ENCODE results near the gene MAFG. TPM values are rescaled to one million over a fixed set of nuclear protein-coding genes. Genes with fewer than 3 reads are reported as not detected.

The MAFG gene
- polyA plus RNA-seq, 1 of the 3 experiments (the other 2 are of a cell fraction), result 38.7 TPM

DNA sequence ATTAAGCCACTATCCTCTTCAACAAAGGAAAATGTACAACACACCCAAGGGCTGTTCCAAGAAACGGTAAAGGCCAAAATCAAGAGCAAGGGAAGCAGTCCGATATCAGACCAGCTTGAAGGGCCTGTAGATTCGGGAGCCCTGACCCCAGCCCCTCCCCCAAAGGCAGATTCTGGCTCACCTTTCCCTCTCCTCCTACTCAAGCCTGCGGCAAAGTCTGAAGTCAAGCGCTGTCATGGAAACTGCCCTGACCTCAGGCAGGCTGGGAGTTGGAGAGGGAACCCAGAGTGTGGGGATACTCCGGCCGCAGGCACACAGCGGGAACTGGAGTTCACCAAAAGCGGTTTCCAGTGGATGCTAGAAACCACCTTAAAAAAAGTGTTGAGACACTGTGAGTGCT is 37.9 kb downstream of the MAFG start (continued):
- TF ChIP-seq, protein P1, sequence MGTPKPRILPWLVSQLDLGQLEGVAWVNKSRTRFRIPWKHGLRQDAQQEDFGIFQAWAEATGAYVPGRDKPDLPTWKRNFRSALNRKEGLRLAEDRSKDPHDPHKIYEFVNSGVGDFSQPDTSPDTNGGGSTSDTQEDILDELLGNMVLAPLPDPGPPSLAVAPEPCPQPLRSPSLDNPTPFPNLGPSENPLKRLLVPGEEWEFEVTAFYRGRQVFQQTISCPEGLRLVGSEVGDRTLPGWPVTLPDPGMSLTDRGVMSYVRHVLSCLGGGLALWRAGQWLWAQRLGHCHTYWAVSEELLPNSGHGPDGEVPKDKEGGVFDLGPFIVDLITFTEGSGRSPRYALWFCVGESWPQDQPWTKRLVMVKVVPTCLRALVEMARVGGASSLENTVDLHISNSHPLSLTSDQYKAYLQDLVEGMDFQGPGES (IDR thresholded peaks at IDR 0.05; ENCODE audit: low read depth, low read length), result no peak
- TF ChIP-seq ELF1 (IDR thresholded peaks at IDR 0.05), result no peak
- TF ChIP-seq, protein P2, sequence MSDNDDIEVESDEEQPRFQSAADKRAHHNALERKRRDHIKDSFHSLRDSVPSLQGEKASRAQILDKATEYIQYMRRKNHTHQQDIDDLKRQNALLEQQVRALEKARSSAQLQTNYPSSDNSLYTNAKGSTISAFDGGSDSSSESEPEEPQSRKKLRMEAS (IDR thresholded peaks at IDR 0.05; ENCODE audit: low read depth), result no peak
- TF ChIP-seq SMC3 (IDR thresholded peaks at IDR 0.05; ENCODE audit: low read depth, low read length), result no peak
- TF ChIP-seq FOSL2 (IDR thresholded peaks at IDR 0.05; ENCODE audit: borderline replicate concordance, low read depth), result no peak

DNA sequence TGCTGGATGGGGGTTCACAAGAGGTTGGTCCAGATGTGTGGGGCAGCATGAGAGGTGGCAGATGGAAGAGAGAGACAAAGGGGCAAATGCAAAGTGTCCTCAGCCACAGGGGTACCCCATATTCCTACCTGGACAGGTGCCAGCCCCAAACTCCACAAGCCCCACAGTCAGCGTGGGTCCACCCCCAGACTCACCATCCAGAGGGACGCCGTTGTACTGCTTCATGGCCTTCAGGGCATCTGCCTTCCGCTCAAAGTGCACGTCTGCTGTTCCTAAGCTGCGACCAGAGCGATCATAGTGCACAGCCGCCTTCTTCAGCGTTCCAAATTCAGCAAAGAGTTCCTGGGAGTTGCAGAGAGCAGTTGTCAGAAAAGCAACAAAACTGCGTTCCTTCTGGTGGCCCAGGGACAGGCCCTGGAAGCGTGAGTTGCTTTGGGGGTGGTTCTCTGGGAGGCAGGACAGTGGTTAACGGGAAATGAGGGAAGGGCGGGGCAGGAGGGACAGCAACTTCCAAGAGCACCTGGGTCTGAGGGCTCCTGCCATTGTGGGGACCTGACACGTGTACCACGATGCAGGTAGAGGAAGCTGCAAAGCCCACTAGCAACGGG is 38.4 kb downstream of the MAFG start:
- H3K79me2 ChIP-seq (ENCODE audit: insufficient read depth), result peaks cover 89% of the 10 kb centered on the region
- TF ChIP-seq, protein P3, sequence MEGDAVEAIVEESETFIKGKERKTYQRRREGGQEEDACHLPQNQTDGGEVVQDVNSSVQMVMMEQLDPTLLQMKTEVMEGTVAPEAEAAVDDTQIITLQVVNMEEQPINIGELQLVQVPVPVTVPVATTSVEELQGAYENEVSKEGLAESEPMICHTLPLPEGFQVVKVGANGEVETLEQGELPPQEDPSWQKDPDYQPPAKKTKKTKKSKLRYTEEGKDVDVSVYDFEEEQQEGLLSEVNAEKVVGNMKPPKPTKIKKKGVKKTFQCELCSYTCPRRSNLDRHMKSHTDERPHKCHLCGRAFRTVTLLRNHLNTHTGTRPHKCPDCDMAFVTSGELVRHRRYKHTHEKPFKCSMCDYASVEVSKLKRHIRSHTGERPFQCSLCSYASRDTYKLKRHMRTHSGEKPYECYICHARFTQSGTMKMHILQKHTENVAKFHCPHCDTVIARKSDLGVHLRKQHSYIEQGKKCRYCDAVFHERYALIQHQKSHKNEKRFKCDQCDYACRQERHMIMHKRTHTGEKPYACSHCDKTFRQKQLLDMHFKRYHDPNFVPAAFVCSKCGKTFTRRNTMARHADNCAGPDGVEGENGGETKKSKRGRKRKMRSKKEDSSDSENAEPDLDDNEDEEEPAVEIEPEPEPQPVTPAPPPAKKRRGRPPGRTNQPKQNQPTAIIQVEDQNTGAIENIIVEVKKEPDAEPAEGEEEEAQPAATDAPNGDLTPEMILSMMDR (IDR thresholded peaks at IDR 0.05), result no peak
- TF ChIP-seq TEAD4 (IDR thresholded peaks at IDR 0.05; ENCODE audit: borderline replicate concordance, insufficient read depth) (no peak), MEF2A (IDR thresholded peaks at IDR 0.05; ENCODE audit: borderline replicate concordance, low read depth) (no peak), CHD2 (IDR thresholded peaks at IDR 0.05; ENCODE audit: low read length, partially characterized antibody) (no peak)
- POLR2A ChIA-PET, result no interaction called here
- no peaks in the 10 kb centered on the region for H3K9me2 ChIP-seq
- H3K4me2 ChIP-seq, result no peak overlapping the region
- no peak overlapping the region; the same call in 1 of the 2 replicates for H3K9ac ChIP-seq
- WGBS (ENCODE audit: low lambda C conversion rate), result 98% methylated on average over 15 of the region's 16 CpGs
- H3K27ac ChIP-seq (ENCODE audit: low read depth in 2 of 2, low read length in 1 of 2), result no peak overlapping the region; a peak in 1 of 4 replicates
- DNase-seq, result no peak
- no peaks in the 10 kb centered on the region for H3K27me3 ChIP-seq (ENCODE audit: insufficient read depth)
- H3F3A ChIP-seq (replicated peaks; ENCODE audit: insufficient read depth), result peaks cover 27% of the 10 kb centered on the region
- H4K20me1 ChIP-seq (ENCODE audit: insufficient read depth), result peaks cover 23% of the 10 kb centered on the region; the same call in 1 of the 2 replicates
- CTCF ChIA-PET, result interaction anchor here (0.8 to 2.3 kb wide), 4 partner anchors 18 to 141 kb away, joined by 3 to 7 read pairs (median 6); no protein-coding TSS in a partner anchor
- peaks cover 12 to 19% of the 10 kb centered on the region in 2 experiments for H3K4me1 ChIP-seq (ENCODE audit: control insufficient read depth in 1 of 2, insufficient read depth in 2 of 2, low read depth in 1 of 2, low read length in 1 of 2)
- H2AFZ ChIP-seq (ENCODE audit: low read depth), result no peak overlapping the region
- H3K4me3 ChIP-seq (ENCODE audit: low read depth in 2 of 2, low read length in 1 of 2), result no peak overlapping the region
- H3K36me3 ChIP-seq (replicated peaks in 1 of 2; ENCODE audit: control insufficient read depth in 1 of 2, insufficient read depth in 2 of 2, low read length in 1 of 2), result peaks cover 44 to 57% of the 10 kb centered on the region in 2 experiments
- no peaks in the 10 kb centered on the region for H3K9me3 ChIP-seq
